ENCODE results near the gene LRP1B. TPM values are rescaled to one million over a fixed set of nuclear protein-coding genes. Genes with fewer than 3 reads are reported as not detected.

LRP1B gene
- total and polyA plus RNA-seq, 2 of the 8 experiments (the other 6 are each of a cell fraction or from before 2014, with no cell fraction given): 0.03 TPM; not detected in 1

GRCh38 chr2:140747090-140747489 is 1383.7 kb downstream of the LRP1B start:
- Histone ChIP-seq H2BK20ac (ENCODE audit: low read length) (no peak overlapping the region), H3K4me1 (replicated peaks in 1 of 4; ENCODE audit: control insufficient read depth in 3 of 4, insufficient read depth in 4 of 4, low read length in 3 of 4) (no peaks in the 10 kb centered on the region), H2BK120ac (replicated peaks; ENCODE audit: low read depth, low read length) (no peak overlapping the region), H2BK15ac (ENCODE audit: low read length) (no peak overlapping the region), H2BK5ac (ENCODE audit: low read depth, low read length) (no peak overlapping the region), H2AFZ (ENCODE audit: low read length) (no peak overlapping the region; the same call in 1 of the 2 replicates), H4K8ac (ENCODE audit: extremely low read depth, insufficient read depth, low read length) (no peak overlapping the region), H3K79me1 (ENCODE audit: low read depth, low read length) (no peaks in the 10 kb centered on the region), H3K27me3 (replicated peaks in 1 of 4; ENCODE audit: control insufficient read depth in 3 of 4, extremely low read depth in 1 of 4, insufficient read depth in 3 of 4, low read length in 3 of 4) (no peaks in the 10 kb centered on the region), H3K9ac (replicated peaks in 1 of 4; ENCODE audit: extremely low read depth in 1 of 4, low read depth in 3 of 4, low read length in 3 of 4) (no peak overlapping the region), H3K18ac (ENCODE audit: extremely low read depth, low read length) (no peak overlapping the region), H4K20me1 (replicated peaks in 1 of 2; ENCODE audit: control insufficient read depth in 1 of 2, insufficient read depth in 2 of 2, low read length in 2 of 2) (no peaks in the 10 kb centered on the region), H4K91ac (replicated peaks; ENCODE audit: insufficient read length, low read length) (no peak overlapping the region), H3K9me3 (ENCODE audit: insufficient read depth in 2 of 2, low read depth in 1 of 2, low read length in 1 of 2) (no peaks in the 10 kb centered on the region), H3K27ac (ENCODE audit: low read depth, low read length) (no peak overlapping the region), H2BK12ac (ENCODE audit: low read depth, low read length) (no peak overlapping the region), H3K23me2 (ENCODE audit: low read depth, low read length) (no peaks in the 10 kb centered on the region), H4K5ac (ENCODE audit: insufficient read length, low read depth, low read length) (no peak overlapping the region), H2AK5ac (ENCODE audit: low read depth, low read length) (no peak overlapping the region), H3K14ac (ENCODE audit: insufficient read length) (no peak overlapping the region), H3K56ac (replicated peaks; ENCODE audit: insufficient read length, low read depth, low read length) (no peak overlapping the region), H3K4ac (replicated peaks; ENCODE audit: insufficient read length, low read depth, low read length) (no peak overlapping the region), H3K36me3 (ENCODE audit: control insufficient read depth in 2 of 4, insufficient read depth in 4 of 4, low read length in 3 of 4) (no peaks in the 10 kb centered on the region), H3K23ac (ENCODE audit: insufficient read length) (no peak overlapping the region), H3K4me3 (ENCODE audit: extremely low read depth in 1 of 4, insufficient read depth in 2 of 4, low read depth in 3 of 4, low read length in 4 of 4) (no peak overlapping the region), H3K79me2 (ENCODE audit: control insufficient read depth in 1 of 2, insufficient read depth in 2 of 2, low read length in 2 of 2) (no peaks in the 10 kb centered on the region), H3K4me2 (ENCODE audit: insufficient read depth in 1 of 2, low read depth in 2 of 2, low read length in 2 of 2) (no peak overlapping the region)
- DNase-seq (ENCODE audit: low read depth in 1 of 2, low spot score in 2 of 2): no peak
- TF ChIP-seq TAF1 (IDR thresholded peaks at IDR 0.05; ENCODE audit: low read depth, low read length) (no peak), EZH2 (IDR thresholded peaks at IDR 0.05; ENCODE audit: low read depth, low read length, severe bottlenecking) (no peak), TBP (IDR thresholded peaks at IDR 0.05; ENCODE audit: low read depth, low read length) (no peak)
- ChIA-PET CTCF (ENCODE audit: partially characterized antibody) (interaction anchor here (1.2 kb wide), 1 partner anchor 9 kb away, joined by 3 read pairs; no protein-coding TSS in a partner anchor), POLR2A (ENCODE audit: partially characterized antibody) (no interaction called here)
- 43% methylated on average over 2 of the region's 2 CpGs; no CpG with 5 or more reads in 1 of the 2 experiments for WGBS, 2 experiments (ENCODE audit: extremely low coverage in 1 of 2, insufficient coverage in 1 of 2, insufficient read length in 1 of 2, insufficient replicate concordance in 2 of 2, low coverage in 1 of 2, low lambda C conversion rate in 2 of 2, missing lambda C conversion rate in 1 of 2)
- FAIRE-seq: no peak

Measured in H1 (cell line).